ENCODE measurements around the gene SLC16A12.
"Not testable (repeated sequence)": the region's sequence is repeated elsewhere in the genome, so short reads cannot be mapped to it uniquely, and the experiment has no call there.

SLC16A12 gene

GRCh38 chr10:89414879-89415821 lies 120.2 kb downstream of the SLC16A12 start:
- no peak for DNase-seq

- peak; percentile 16 to 32 for DNase-seq
These were observed 121.1 kb downstream of the SLC16A12 start, which contains the start of gene IFIT5 for GRCh38 chr10:89414146-89414878. Gene IFIT5 (plus strand): TSS chr10:89414568. CDS start chr10:89414799, 231 bp downstream.

GRCh38 chr10:89413398-89413912 lies 121.9 kb downstream of the SLC16A12 start:
- DNase-seq, result no peak

- DNase-seq, result not testable (repeated sequence)
These were observed 123.1 kb downstream of the SLC16A12 start for GRCh38 chr10:89412276-89412675.

DNA sequence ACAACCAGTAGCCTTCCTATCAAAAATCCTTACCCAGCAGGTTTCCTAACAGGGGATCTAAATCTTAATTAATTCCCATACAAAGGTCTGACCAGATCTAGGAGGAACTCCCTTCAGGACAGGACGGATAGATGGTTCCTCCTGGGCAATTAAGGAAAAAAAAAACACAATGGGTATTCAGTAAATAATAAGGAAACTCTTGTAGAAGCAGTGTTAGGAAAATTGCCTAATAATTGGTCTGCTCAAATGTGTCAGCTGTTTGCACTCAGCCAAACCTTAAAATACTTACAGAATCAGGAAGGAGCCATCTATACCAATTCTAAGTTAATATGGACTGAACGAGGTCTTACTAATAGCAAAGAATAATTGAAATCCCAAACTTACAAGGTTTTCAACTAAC lies 124.3 kb downstream of the SLC16A12 start:
- DNase-seq, result not testable (repeated sequence)

GRCh38 chr10:89410551-89410950 lies 124.8 kb downstream of the SLC16A12 start:
- not testable (repeated sequence) for DNase-seq

DNA sequence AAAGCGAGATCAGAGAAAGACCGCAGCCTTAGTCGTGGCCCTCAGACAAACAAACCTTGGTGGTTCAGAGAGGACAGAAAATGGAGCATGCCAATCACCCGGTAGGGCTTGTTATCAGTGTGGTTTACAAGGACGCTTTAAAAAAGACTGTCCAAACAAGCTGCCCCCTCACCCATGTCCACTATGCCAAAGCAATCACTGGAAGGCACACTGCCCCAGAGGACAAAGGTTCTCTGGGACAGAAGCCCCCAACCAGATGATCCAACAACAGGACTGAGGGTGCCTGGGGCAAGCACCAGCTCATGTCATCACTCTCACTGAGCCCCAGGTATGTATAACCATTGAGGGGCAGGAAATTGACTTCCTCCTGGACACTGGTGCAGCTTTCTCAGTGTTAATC lies 126.1 kb downstream of the SLC16A12 start:
- DNase-seq, result not testable (repeated sequence)

DNA sequence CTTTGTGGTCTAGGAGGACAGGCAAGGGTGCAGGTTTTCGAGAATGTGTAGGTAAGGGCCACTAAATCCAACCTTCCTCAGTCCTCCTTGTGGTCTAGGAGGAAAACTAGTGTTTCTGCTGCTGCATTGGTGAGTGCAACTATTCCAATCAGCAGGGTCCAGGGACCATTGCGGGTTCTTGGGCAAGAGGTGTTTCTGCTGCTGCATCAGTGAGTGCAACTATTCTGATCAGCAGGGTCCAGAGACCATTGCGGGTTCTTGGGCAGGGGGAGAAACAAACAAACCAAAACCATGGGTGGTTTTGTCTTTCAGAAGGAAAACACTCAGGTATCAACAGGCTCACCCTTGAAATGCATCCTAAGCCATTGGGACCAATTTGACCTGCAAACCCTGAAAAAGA lies 127.6 kb downstream of the SLC16A12 start:
- not testable (repeated sequence) for DNase-seq

GRCh38 chr10:89406178-89406577 lies 129.2 kb downstream of the SLC16A12 start:
- DNase-seq, result not testable (repeated sequence)

DNA sequence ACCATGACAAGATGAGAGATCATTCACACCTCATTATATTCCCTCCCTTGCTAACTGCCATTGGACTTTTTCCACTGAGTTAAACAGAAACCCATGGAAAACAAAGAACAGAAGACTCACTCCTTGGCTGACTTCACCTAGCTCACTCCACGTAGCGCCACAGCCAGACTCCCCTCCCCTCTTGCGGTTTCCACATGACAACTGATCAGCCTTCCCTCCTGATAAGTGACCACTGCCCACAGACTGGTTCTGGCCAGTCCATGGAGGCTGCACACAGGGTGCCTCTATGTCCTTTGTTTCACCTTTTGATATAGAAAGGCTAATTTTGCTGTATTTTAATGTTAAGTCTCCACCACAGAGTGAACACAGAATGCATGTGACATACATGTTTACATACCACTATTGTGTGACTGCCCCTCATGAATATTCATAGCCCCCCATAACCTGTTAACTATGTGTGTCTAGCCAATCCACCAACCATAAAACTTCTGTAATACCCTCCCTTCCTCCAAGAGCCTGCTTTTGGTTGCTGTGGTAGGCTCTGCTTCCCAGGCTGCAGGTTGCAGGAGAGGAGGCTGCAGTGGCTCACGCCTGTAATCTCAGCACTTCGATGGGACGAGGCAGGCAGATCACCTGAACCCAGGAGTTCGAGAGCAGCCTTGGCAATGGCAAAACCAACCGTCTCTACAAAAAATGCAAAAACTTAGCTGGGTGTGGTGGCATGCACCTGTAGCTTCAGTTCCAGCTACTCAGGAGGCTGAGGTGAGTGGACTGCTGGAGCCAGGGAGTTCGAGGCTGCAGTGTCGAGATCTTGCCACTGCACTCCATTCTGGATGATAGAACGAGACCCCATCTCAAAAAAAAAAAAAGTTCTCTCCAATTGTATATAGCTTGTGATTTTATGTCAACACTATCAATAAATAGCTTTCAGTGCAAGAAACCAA lies 131.0 kb downstream of the SLC16A12 start:
- DNase-seq, result no peak

GRCh38 chr10:89403043-89403442 lies 132.4 kb downstream of the SLC16A12 start:
- no peak for DNase-seq

GRCh38 chr10:89399956-89400355 lies 135.4 kb downstream of the SLC16A12 start:
- DNase-seq, result no peak

DNA sequence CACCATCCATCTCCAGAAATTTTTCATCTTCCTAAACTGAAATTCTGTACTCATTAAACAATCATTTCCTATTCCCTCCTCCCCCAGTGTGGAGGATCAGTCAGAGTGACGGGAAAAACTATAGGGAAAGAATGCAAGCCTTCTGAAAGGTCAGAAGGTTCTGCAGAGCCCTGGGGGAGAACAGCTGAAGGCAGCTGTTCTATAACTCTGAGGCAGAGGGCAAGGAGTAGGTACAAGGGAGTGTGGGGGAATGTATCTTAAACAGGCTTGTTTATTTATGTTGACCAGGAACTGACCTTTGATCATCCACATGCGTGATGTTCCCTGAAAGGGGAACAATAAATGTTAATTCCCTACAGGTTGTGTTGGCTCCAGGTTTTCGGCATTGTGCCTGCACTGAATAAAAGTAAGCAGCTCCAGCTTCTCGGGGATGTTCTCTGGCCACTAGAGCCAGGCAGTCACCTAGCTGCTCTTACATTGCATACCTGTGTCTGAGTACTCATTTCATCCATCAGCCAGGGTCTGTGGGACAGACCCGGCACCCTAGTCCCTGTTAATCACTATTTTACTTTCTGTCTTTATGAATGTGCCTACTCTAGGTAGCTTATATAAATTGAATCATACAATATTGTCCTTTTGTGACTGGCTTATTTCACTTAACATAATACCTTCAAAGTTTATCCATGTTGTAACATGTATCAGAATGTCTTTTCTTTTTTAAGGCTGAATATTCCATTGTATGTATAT lies 137.2 kb downstream of the SLC16A12 start:
- DNase-seq, result no peak

DNA sequence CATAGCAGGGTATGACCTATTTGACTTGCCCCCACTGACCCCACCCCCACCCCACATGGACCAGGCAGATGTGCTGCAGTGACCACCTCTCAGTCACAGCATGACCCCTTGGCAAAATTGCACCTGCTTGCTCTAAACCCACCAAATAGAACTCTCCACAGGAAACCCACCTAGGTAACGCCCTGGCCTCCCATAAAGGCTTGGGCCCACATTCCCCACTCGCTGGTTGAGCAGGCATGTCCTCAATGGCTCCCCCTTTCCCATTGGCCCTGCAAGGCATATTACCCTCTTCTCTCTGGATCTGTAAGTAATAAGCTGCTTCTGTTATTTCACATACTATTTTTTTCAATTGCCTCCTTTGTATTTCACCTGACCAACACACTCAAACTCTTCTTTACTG lies 140.3 kb downstream of the SLC16A12 start:
- no peak for DNase-seq

- DNase-seq, result no peak
These were observed 141.5 kb downstream of the SLC16A12 start for GRCh38 chr10:89393898-89394297.

GRCh38 chr10:89392974-89393373 lies 142.4 kb downstream of the SLC16A12 start:
- DNase-seq, result no peak

- DNase-seq, result no peak
These were observed 143.3 kb downstream of the SLC16A12 start, which contains the start of gene IFIT1 for GRCh38 chr10:89391907-89392756. Gene IFIT1 (plus strand): TSS chr10:89392623. CDS start chr10:89392713, 90 bp downstream.

GRCh38 chr10:89391226-89391576 lies 144.2 kb downstream of the SLC16A12 start:
- DNase-seq, result not testable (repeated sequence)

DNA sequence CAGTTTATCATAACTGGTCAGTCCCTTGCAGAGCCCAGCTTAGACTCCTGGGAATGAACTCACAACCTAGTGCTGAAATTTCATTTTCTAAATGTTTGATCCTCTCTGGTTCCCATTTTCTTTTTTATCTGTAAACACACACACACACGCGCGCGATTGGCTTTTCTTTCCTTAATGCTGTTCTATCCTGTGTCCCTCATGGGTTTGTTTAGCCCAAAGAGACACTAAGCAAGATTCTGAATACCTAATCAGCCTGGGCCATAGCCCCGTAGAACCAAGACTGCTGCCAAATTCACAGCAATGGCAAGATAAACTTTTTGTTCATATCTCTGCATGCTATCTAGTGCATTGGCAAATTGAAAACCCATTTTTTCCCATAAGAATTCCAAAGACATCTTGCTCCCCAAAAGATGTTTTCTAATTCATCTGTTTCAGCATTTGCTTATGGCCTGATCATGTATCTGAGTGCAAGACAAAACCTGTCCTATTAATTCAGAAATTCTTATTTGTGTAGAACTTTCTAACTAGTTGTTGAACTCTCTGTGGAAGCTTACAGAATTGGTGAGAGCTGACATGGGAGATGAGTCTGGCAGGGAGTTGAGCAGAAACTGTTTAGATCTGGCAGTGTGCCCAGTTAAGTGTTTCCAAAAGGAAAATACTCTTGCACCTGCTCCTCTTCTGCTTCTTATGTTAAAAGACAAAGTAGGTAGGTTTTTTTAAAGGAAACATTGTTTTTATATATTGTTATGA lies 144.7 kb downstream of the SLC16A12 start:
- DNase-seq, result no peak

GRCh38 chr10:89389254-89389653 lies 146.1 kb downstream of the SLC16A12 start:
- no peak for DNase-seq
